ENCODE results near the gene ALK.

The ALK gene

GRCh38 chr2:29400930-29401653 lies 520.3 kb downstream of the ALK start:
- Histone ChIP-seq H3K9ac (ENCODE audit: low read depth, low read length) (no peak overlapping the region), H3K4me1 (ENCODE audit: insufficient read depth, low read length) (no peaks in the 10 kb centered on the region; the same call in 1 of the 2 replicates), H3K27ac (ENCODE audit: low read depth, low read length) (no peak overlapping the region), H3K4me3 (ENCODE audit: low read length) (no peak overlapping the region), H3K27me3 (ENCODE audit: insufficient read depth, low read length) (no peaks in the 10 kb centered on the region), H3K9me3 (ENCODE audit: insufficient read depth, low read depth, low read length) (no peaks in the 10 kb centered on the region), H3K36me3 (ENCODE audit: insufficient read depth, low read length) (no peaks in the 10 kb centered on the region)
- WGBS = 94% methylated on average over 2 of the region's 5 CpGs

- Histone ChIP-seq H3K27me3 (ENCODE audit: insufficient read depth, low read length) (no peaks in the 10 kb centered on the region), H3K27ac (ENCODE audit: low read depth, low read length) (no peak overlapping the region), H3K4me3 (ENCODE audit: low read length) (no peak overlapping the region), H3K9me3 (ENCODE audit: insufficient read depth, low read depth, low read length) (no peaks in the 10 kb centered on the region), H3K4me1 (ENCODE audit: insufficient read depth, low read length) (peaks cover 1% of the 10 kb centered on the region; the same call in 1 of the 2 replicates), H3K9ac (ENCODE audit: low read depth, low read length) (no peak overlapping the region), H3K36me3 (ENCODE audit: insufficient read depth, low read length) (no peaks in the 10 kb centered on the region)
- WGBS = 84% methylated on average over 8 of the region's 8 CpGs
Measured at GRCh38 chr2:29398384-29399237, 522.8 kb downstream of the ALK start.

- Histone ChIP-seq H3K27me3 (ENCODE audit: insufficient read depth, low read length) (no peaks in the 10 kb centered on the region), H3K9me3 (ENCODE audit: insufficient read depth, low read depth, low read length) (no peaks in the 10 kb centered on the region), H3K36me3 (ENCODE audit: insufficient read depth, low read length) (no peaks in the 10 kb centered on the region), H3K9ac (ENCODE audit: low read depth, low read length) (no peak overlapping the region), H3K4me1 (ENCODE audit: insufficient read depth, low read length) (peaks cover 4% of the 10 kb centered on the region; the same call in 1 of the 2 replicates), H3K4me3 (ENCODE audit: low read length) (no peak overlapping the region), H3K27ac (ENCODE audit: low read depth, low read length) (no peak overlapping the region)
- 94% methylated on average over 4 of the region's 4 CpGs for WGBS
Measured at GRCh38 chr2:29397713-29398112, 523.7 kb downstream of the ALK start.

- WGBS = 95% methylated on average over 2 of the region's 2 CpGs
- Histone ChIP-seq H3K36me3 (ENCODE audit: insufficient read depth, low read length) (no peaks in the 10 kb centered on the region), H3K9me3 (ENCODE audit: insufficient read depth, low read depth, low read length) (no peaks in the 10 kb centered on the region), H3K27me3 (ENCODE audit: insufficient read depth, low read length) (no peaks in the 10 kb centered on the region), H3K4me3 (ENCODE audit: low read length) (no peak overlapping the region), H3K4me1 (ENCODE audit: insufficient read depth, low read length) (peaks cover 4% of the 10 kb centered on the region; the same call in 1 of the 2 replicates), H3K27ac (ENCODE audit: low read depth, low read length) (no peak overlapping the region), H3K9ac (ENCODE audit: low read depth, low read length) (no peak overlapping the region)
Measured at GRCh38 chr2:29397039-29397438, 524.3 kb downstream of the ALK start.

GRCh38 chr2:29394981-29395350 lies 526.4 kb downstream of the ALK start:
- peaks cover 4% of the 10 kb centered on the region; the same call in 1 of the 2 replicates for H3K4me1 ChIP-seq (ENCODE audit: insufficient read depth, low read length)

GRCh38 chr2:29394311-29394980 lies 526.9 kb downstream of the ALK start:
- Histone ChIP-seq H3K27me3 (ENCODE audit: insufficient read depth, low read length) (no peaks in the 10 kb centered on the region), H3K4me1 (ENCODE audit: insufficient read depth, low read length) (peaks cover 4% of the 10 kb centered on the region; the same call in 1 of the 2 replicates), H3K4me3 (ENCODE audit: low read length) (no peak overlapping the region), H3K9me3 (ENCODE audit: insufficient read depth, low read depth, low read length) (no peaks in the 10 kb centered on the region), H3K27ac (ENCODE audit: low read depth, low read length) (no peak overlapping the region), H3K9ac (ENCODE audit: low read depth, low read length) (no peak overlapping the region), H3K36me3 (ENCODE audit: insufficient read depth, low read length) (no peaks in the 10 kb centered on the region)
- WGBS = 71% methylated on average over 1 of the region's 1 CpG

More at GRCh38 chr2:29394981-29395350, 526.4 kb downstream of the ALK start:
- Histone ChIP-seq H3K27ac (ENCODE audit: low read depth, low read length) (no peak overlapping the region), H3K9me3 (ENCODE audit: insufficient read depth, low read depth, low read length) (no peaks in the 10 kb centered on the region), H3K4me3 (ENCODE audit: low read length) (no peak overlapping the region), H3K27me3 (ENCODE audit: insufficient read depth, low read length) (no peaks in the 10 kb centered on the region), H3K36me3 (ENCODE audit: insufficient read depth, low read length) (no peaks in the 10 kb centered on the region), H3K9ac (ENCODE audit: low read depth, low read length) (no peak overlapping the region)
- 68% methylated on average over 2 of the region's 2 CpGs for WGBS

GRCh38 chr2:29393676-29394075 lies 527.7 kb downstream of the ALK start:
- no peaks in the 10 kb centered on the region for H3K9me3 ChIP-seq (ENCODE audit: insufficient read depth, low read depth, low read length)
- H3K27me3 ChIP-seq (ENCODE audit: insufficient read depth, low read length) = no peaks in the 10 kb centered on the region
- no peak overlapping the region for H3K27ac ChIP-seq (ENCODE audit: low read depth, low read length)
- peaks cover 4% of the 10 kb centered on the region; the same call in 1 of the 2 replicates for H3K4me1 ChIP-seq (ENCODE audit: insufficient read depth, low read length)
- no CpG with 5 or more reads among the region's 1 CpG for WGBS
- H3K4me3 ChIP-seq (ENCODE audit: low read length) = no peak overlapping the region
- H3K36me3 ChIP-seq (ENCODE audit: insufficient read depth, low read length) = no peaks in the 10 kb centered on the region
- no peak overlapping the region for H3K9ac ChIP-seq (ENCODE audit: low read depth, low read length)

- Histone ChIP-seq H3K4me3 (ENCODE audit: low read length) (no peak overlapping the region), H3K27ac (ENCODE audit: low read depth, low read length) (no peak overlapping the region), H3K9ac (ENCODE audit: low read depth, low read length) (no peak overlapping the region), H3K9me3 (ENCODE audit: insufficient read depth, low read depth, low read length) (no peaks in the 10 kb centered on the region), H3K4me1 (ENCODE audit: insufficient read depth, low read length) (peaks cover 4% of the 10 kb centered on the region; the same call in 1 of the 2 replicates), H3K27me3 (ENCODE audit: insufficient read depth, low read length) (no peaks in the 10 kb centered on the region), H3K36me3 (ENCODE audit: insufficient read depth, low read length) (no peaks in the 10 kb centered on the region)
- WGBS = 94% methylated on average over 2 of the region's 2 CpGs
Measured at GRCh38 chr2:29392774-29393173, 528.6 kb downstream of the ALK start.

- H3K36me3 ChIP-seq (ENCODE audit: insufficient read depth, low read length) = no peaks in the 10 kb centered on the region
- no peaks in the 10 kb centered on the region for H3K27me3 ChIP-seq (ENCODE audit: insufficient read depth, low read length)
- no peak overlapping the region for H3K4me3 ChIP-seq (ENCODE audit: low read length)
- H3K9ac ChIP-seq (ENCODE audit: low read depth, low read length) = no peak overlapping the region
- H3K27ac ChIP-seq (ENCODE audit: low read depth, low read length) = no peak overlapping the region
- H3K9me3 ChIP-seq (ENCODE audit: insufficient read depth, low read depth, low read length) = no peaks in the 10 kb centered on the region
- 93% methylated on average over 6 of the region's 7 CpGs for WGBS
- peaks cover 4% of the 10 kb centered on the region; the same call in 1 of the 2 replicates for H3K4me1 ChIP-seq (ENCODE audit: insufficient read depth, low read length)
Measured at GRCh38 chr2:29390136-29390535, 531.2 kb downstream of the ALK start.

GRCh38 chr2:29389686-29390085 lies 531.7 kb downstream of the ALK start:
- H3K4me1 ChIP-seq (ENCODE audit: insufficient read depth, low read length) = peaks cover 4% of the 10 kb centered on the region; the same call in 1 of the 2 replicates
- WGBS = 85% methylated on average over 7 of the region's 7 CpGs
- H3K27me3 ChIP-seq (ENCODE audit: insufficient read depth, low read length) = no peaks in the 10 kb centered on the region
- H3K27ac ChIP-seq (ENCODE audit: low read depth, low read length) = no peak overlapping the region
- H3K36me3 ChIP-seq (ENCODE audit: insufficient read depth, low read length) = no peaks in the 10 kb centered on the region
- no peaks in the 10 kb centered on the region for H3K9me3 ChIP-seq (ENCODE audit: insufficient read depth, low read depth, low read length)
- H3K4me3 ChIP-seq (ENCODE audit: low read length) = no peak overlapping the region
- no peak overlapping the region for H3K9ac ChIP-seq (ENCODE audit: low read depth, low read length)

GRCh38 chr2:29388071-29388470 lies 533.3 kb downstream of the ALK start:
- Histone ChIP-seq H3K9ac (ENCODE audit: low read depth, low read length) (no peak overlapping the region), H3K27ac (ENCODE audit: low read depth, low read length) (no peak overlapping the region), H3K4me1 (ENCODE audit: insufficient read depth, low read length) (no peaks in the 10 kb centered on the region), H3K27me3 (ENCODE audit: insufficient read depth, low read length) (no peaks in the 10 kb centered on the region), H3K4me3 (ENCODE audit: low read length) (no peak overlapping the region), H3K9me3 (ENCODE audit: insufficient read depth, low read depth, low read length) (no peaks in the 10 kb centered on the region), H3K36me3 (ENCODE audit: insufficient read depth, low read length) (no peaks in the 10 kb centered on the region)
- WGBS = 91% methylated on average over 2 of the region's 2 CpGs

All from HUES64 (cell line).